ENCODE results near the gene CTU1. TPM values are rescaled to one million over a fixed set of nuclear protein-coding genes. Genes with fewer than 3 reads are reported as not detected.

The CTU1 gene
- total RNA-seq, 6 experiments from 2014 or later, result 3.3 to 6.4 (median 3.9) TPM

DNA sequence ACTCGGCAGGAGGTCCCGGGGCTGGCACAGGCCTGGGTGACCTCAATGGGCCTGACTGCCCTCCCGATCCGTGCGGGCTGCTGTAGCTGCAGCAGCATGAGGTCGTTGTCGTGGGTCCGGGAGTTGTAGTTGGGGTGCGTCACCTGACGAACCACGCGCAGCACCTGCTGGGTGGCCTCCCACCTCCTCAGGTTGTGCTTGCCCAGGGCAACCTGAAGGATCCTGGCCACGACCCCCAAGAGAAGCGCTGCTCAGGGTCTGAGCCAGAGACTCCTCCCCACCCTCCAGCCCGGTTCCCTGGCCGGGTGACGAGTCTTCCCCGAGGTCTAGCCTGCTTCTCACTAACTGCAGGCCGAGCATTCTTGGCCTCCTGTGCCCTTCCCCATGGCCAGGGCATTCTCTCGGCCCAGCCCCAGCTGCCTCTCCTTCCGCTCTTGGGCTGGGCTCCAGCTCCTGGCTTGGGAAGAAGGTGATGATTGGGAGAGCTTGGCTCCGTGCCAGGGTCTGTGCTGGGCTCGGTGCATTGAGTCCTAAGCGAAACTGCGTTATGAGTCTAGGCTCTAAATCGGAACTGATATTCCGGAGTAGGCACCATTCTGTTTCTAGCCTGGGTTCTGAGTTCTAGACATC is 28.6 kb downstream of the CTU1 start:
- ATAC-seq (no peak), DNase-seq (no peak)
- no peak overlapping the region for H3K4me3 ChIP-seq
- 56% methylated on average over 4 of the region's 27 CpGs for WGBS (ENCODE audit: insufficient coverage, low coverage, low lambda C conversion rate, missing lambda C conversion rate)
- H3K27ac ChIP-seq, result no peak overlapping the region
- H3K27me3 ChIP-seq, result no peaks in the 10 kb centered on the region
- no peak for TF ChIP-seq POLR2A (IDR thresholded peaks at IDR 0.05)
- TF ChIP-seq, protein P1, sequence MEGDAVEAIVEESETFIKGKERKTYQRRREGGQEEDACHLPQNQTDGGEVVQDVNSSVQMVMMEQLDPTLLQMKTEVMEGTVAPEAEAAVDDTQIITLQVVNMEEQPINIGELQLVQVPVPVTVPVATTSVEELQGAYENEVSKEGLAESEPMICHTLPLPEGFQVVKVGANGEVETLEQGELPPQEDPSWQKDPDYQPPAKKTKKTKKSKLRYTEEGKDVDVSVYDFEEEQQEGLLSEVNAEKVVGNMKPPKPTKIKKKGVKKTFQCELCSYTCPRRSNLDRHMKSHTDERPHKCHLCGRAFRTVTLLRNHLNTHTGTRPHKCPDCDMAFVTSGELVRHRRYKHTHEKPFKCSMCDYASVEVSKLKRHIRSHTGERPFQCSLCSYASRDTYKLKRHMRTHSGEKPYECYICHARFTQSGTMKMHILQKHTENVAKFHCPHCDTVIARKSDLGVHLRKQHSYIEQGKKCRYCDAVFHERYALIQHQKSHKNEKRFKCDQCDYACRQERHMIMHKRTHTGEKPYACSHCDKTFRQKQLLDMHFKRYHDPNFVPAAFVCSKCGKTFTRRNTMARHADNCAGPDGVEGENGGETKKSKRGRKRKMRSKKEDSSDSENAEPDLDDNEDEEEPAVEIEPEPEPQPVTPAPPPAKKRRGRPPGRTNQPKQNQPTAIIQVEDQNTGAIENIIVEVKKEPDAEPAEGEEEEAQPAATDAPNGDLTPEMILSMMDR (IDR thresholded peaks at IDR 0.05), result no peak
- no peaks in the 10 kb centered on the region for H3K36me3 ChIP-seq
- intact Hi-C loops (cut with DNase I), result no loop called here
- H3K9me3 ChIP-seq, result no peaks in the 10 kb centered on the region
- no peaks in the 10 kb centered on the region for H3K4me1 ChIP-seq

DNA sequence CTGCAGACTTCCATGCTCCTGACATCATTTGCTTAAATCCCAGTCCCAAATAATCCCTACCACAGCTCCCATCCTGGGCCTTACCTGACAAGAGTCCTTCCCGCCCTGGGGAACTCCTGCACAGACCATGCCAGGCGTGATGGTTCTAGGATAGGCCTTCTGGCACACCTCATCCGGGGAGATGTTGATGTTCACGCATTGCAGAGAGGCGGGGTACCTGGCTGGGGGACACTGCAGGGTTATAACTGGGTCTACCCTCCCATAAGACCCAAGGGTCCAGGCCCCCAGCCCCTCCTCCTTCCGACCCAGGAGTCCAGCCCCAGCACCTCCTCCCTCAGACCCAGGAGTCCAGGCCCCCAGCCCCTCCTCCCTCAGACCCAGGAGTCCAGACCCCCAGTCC is 29.5 kb downstream of the CTU1 start:
- H3K27me3 ChIP-seq, result no peaks in the 10 kb centered on the region
- intact Hi-C loops (cut with DNase I), result no loop called here
- no peak overlapping the region for H3K27ac ChIP-seq
- no peaks in the 10 kb centered on the region for H3K36me3 ChIP-seq
- no CpG with 5 or more reads among the region's 6 CpGs for WGBS (ENCODE audit: insufficient coverage, low coverage, low lambda C conversion rate, missing lambda C conversion rate)
- DNase-seq (no peak), ATAC-seq (no peak)
- no peaks in the 10 kb centered on the region for H3K4me1 ChIP-seq
- H3K4me3 ChIP-seq, result no peak overlapping the region
- no peak for TF ChIP-seq POLR2A (IDR thresholded peaks at IDR 0.05)
- TF ChIP-seq, protein P1 (IDR thresholded peaks at IDR 0.05), result no peak
- peaks cover 0 to 2% (median 0%) of the 10 kb centered on the region in 4 donors for H3K9me3 ChIP-seq

DNA sequence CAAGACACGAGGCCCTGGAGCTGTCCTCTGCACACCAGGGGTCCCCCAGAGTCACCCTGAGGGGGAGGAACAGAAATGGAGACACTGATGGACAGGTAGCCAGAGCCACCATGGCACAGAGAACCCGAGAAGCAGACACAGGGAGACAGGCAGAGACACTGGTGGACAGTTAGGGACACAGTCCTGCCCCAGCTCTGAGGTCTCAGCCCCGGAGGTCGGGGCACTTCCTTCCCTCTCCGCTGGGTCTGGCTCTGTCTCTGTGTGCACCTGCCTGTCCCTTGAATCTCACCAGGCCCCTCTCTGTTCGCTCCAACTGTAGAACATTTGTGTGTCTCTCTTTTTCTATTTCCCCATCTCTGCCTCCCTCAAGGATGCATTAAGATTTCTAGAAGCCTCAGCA is 30.1 kb downstream of the CTU1 start:
- TF ChIP-seq POLR2A (IDR thresholded peaks at IDR 0.05), result no peak
- TF ChIP-seq, protein P1 (IDR thresholded peaks at IDR 0.05), result no peak
- Histone ChIP-seq H3K27me3 (no peaks in the 10 kb centered on the region), H3K4me1 (no peaks in the 10 kb centered on the region), H3K36me3 (no peaks in the 10 kb centered on the region), H3K27ac (no peak overlapping the region), H3K4me3 (no peak overlapping the region), H3K9me3 (peaks cover 0 to 5% (median 0%) of the 10 kb centered on the region in 4 donors)
- ATAC-seq (peak in 1 of 4 donors; percentile 16), DNase-seq (no peak)
- intact Hi-C loops (cut with DNase I), result no loop called here
- 20% methylated on average over 1 of the region's 6 CpGs for WGBS (ENCODE audit: insufficient coverage, low coverage, low lambda C conversion rate, missing lambda C conversion rate)

DNA sequence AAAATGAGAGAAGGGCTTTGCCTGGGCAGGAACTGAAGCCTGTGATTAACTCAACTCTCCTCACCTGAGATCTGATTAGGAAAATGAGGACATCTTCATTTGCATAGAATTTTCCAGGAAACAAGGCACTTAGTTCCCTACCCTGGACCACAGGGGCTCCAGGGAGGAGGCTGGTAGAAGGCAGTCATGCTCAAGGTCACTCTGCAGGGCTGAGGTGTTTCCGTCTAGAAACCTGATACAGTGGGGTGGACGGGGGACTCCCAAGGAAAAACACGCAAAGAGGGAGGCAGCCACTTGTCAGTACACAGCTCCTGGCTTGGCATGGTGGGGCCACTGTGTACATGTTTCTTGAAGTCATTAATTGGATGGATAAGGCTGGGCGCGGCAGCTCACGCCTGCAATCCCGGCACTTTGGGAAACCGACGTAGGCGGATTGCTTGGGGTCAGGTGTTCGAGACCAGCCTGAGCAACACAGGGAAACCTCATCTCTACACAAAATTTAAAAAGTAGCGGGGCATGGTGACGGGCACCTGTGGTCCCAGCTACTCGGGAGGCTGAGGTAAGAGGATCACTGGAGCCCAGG is 31.5 kb downstream of the CTU1 start:
- intact Hi-C loops (cut with DNase I), result no loop called here
- WGBS (ENCODE audit: insufficient coverage, low coverage, low lambda C conversion rate, missing lambda C conversion rate), result 79% methylated on average over 14 of the region's 14 CpGs
- TF ChIP-seq, protein P1 (IDR thresholded peaks at IDR 0.05), result no peak
- no peak for TF ChIP-seq POLR2A (IDR thresholded peaks at IDR 0.05)
- H3K9me3 ChIP-seq, result peaks cover 0 to 5% (median 0%) of the 10 kb centered on the region in 4 donors
- no peaks in the 10 kb centered on the region for H3K36me3 ChIP-seq
- no peak for ATAC-seq
- H3K27me3 ChIP-seq, result no peaks in the 10 kb centered on the region
- no peak overlapping the region for H3K27ac ChIP-seq
- no peaks in the 10 kb centered on the region for H3K4me1 ChIP-seq
- no peak for DNase-seq
- H3K4me3 ChIP-seq, result no peak overlapping the region
